ENCODE data around the gene THSD4. TPM values are rescaled to one million over a fixed set of nuclear protein-coding genes. Genes with fewer than 3 reads are reported as not detected.

The THSD4 gene
- total and polyA plus RNA-seq, 2 of the 8 experiments (the other 6 are each of a cell fraction or from before 2014, with no cell fraction given): 2.5 to 6.2 TPM

- CTCF ChIA-PET (ENCODE audit: partially characterized antibody): interaction anchor here (0.9 to 1.7 kb wide), 4 partner anchors 19 to 162 kb away, joined by 3 to 5 read pairs (median 3); no protein-coding TSS in a partner anchor
- 68% methylated on average over 5 of the region's 5 CpGs; no CpG with 5 or more reads in 1 of the 2 experiments for WGBS, 2 experiments (ENCODE audit: extremely low coverage in 1 of 2, insufficient coverage in 1 of 2, insufficient read length in 1 of 2, insufficient replicate concordance in 2 of 2, low coverage in 1 of 2, low lambda C conversion rate in 2 of 2, missing lambda C conversion rate in 1 of 2)
- H2BK20ac ChIP-seq (ENCODE audit: low read length): no peak overlapping the region
Measured at GRCh38 chr15:71826196-71826595, 710.9 kb downstream of the THSD4 start.

More at GRCh38 chr15:71826196-71826595, 710.9 kb downstream of the THSD4 start:
- Histone ChIP-seq H3K14ac (ENCODE audit: insufficient read length) (no peak overlapping the region), H3K56ac (replicated peaks; ENCODE audit: insufficient read length, low read depth, low read length) (no peak overlapping the region), H3K9me3 (ENCODE audit: insufficient read depth in 2 of 2, low read depth in 1 of 2, low read length in 1 of 2) (peaks cover 9 to 18% of the 10 kb centered on the region in 2 experiments; a peak in 3 of 4 replicates), H3K4me2 (ENCODE audit: insufficient read depth in 1 of 2, low read depth in 2 of 2, low read length in 2 of 2) (peak overlapping the region; percentile 28 to 31; a peak in 3 of 4 replicates), H3K4me3 (ENCODE audit: extremely low read depth in 1 of 4, insufficient read depth in 2 of 4, low read depth in 3 of 4, low read length in 4 of 4) (peak overlapping the region in 1 of 4 experiments; percentile 33; a peak in 1 of 8 replicates), H2AFZ (ENCODE audit: low read length) (no peak overlapping the region), H2BK5ac (ENCODE audit: low read depth, low read length) (no peak overlapping the region), H2BK15ac (ENCODE audit: low read length) (no peak overlapping the region), H4K91ac (replicated peaks; ENCODE audit: insufficient read length, low read length) (no peak overlapping the region), H3K23me2 (ENCODE audit: low read depth, low read length) (no peaks in the 10 kb centered on the region), H2BK120ac (replicated peaks; ENCODE audit: low read depth, low read length) (no peak overlapping the region), H4K5ac (ENCODE audit: insufficient read length, low read depth, low read length) (no peak overlapping the region), H3K79me2 (ENCODE audit: control insufficient read depth in 1 of 2, insufficient read depth in 2 of 2, low read length in 2 of 2) (no peaks in the 10 kb centered on the region), H3K4ac (replicated peaks; ENCODE audit: insufficient read length, low read depth, low read length) (no peak overlapping the region), H3K23ac (ENCODE audit: insufficient read length) (no peak overlapping the region), H3K27me3 (replicated peaks in 1 of 4; ENCODE audit: control insufficient read depth in 3 of 4, extremely low read depth in 1 of 4, insufficient read depth in 3 of 4, low read length in 3 of 4) (no peaks in the 10 kb centered on the region), H3K18ac (ENCODE audit: extremely low read depth, low read length) (no peak overlapping the region; the same call in 1 of the 2 replicates), H3K36me3 (ENCODE audit: control insufficient read depth in 2 of 4, insufficient read depth in 4 of 4, low read length in 3 of 4) (peaks cover 0 to 18% (median 7%) of the 10 kb centered on the region in 4 experiments; a peak in 3 of 8 replicates), H2AK5ac (ENCODE audit: low read depth, low read length) (no peak overlapping the region), H3K79me1 (ENCODE audit: low read depth, low read length) (no peaks in the 10 kb centered on the region), H2BK12ac (ENCODE audit: low read depth, low read length) (no peak overlapping the region), H3K9ac (replicated peaks in 1 of 4; ENCODE audit: extremely low read depth in 1 of 4, low read depth in 3 of 4, low read length in 3 of 4) (no peak overlapping the region), H4K8ac (ENCODE audit: extremely low read depth, insufficient read depth, low read length) (no peak overlapping the region; the same call in 1 of the 2 replicates), H4K20me1 (replicated peaks in 1 of 2; ENCODE audit: control insufficient read depth in 1 of 2, insufficient read depth in 2 of 2, low read length in 2 of 2) (no peaks in the 10 kb centered on the region), H3K27ac (ENCODE audit: low read depth, low read length) (no peak overlapping the region), H3K4me1 (replicated peaks in 1 of 4; ENCODE audit: control insufficient read depth in 3 of 4, insufficient read depth in 4 of 4, low read length in 3 of 4) (peaks cover 0 to 12% (median 7%) of the 10 kb centered on the region in 4 experiments; a peak in 4 of 7 replicates)
- TF ChIP-seq TCF12 (IDR thresholded peaks at IDR 0.05; ENCODE audit: low read depth, low read length) (no peak), TEAD4 (IDR thresholded peaks at IDR 0.05; ENCODE audit: low read depth, low read length) (peak; percentile 52; the same call in 1 of the 2 replicates)
- no peak for FAIRE-seq
- DNase-seq (ENCODE audit: low read depth in 1 of 2, low spot score in 2 of 2): no peak
- POLR2A ChIA-PET (ENCODE audit: partially characterized antibody): no interaction called here

All from H1 (cell line).